ENCODE measurements around the gene LAD1. TPM values are rescaled to one million over a fixed set of nuclear protein-coding genes. Genes with fewer than 3 reads are reported as not detected.

LAD1 gene
- total RNA-seq, 1 donor: not detected

- TF ChIP-seq CTCF (IDR thresholded peaks at IDR 0.05; ENCODE audit: insufficient read depth, low read length): no peak
- no peak for DNase-seq (ENCODE audit: low read depth)
- no peak overlapping the region for H3K4me3 ChIP-seq (ENCODE audit: low read depth, low read length)
These were observed 47.5 kb downstream of the LAD1 start for GRCh38 chr1:201351617-201352016.

GRCh38 chr1:201350884-201351283 lies 48.2 kb downstream of the LAD1 start:
- H3K4me3 ChIP-seq (ENCODE audit: low read depth, low read length): no peak overlapping the region
- no peak for TF ChIP-seq CTCF (IDR thresholded peaks at IDR 0.05; ENCODE audit: insufficient read depth, low read length)
- DNase-seq (ENCODE audit: low read depth): no peak

GRCh38 chr1:201350361-201350725 lies 48.8 kb downstream of the LAD1 start:
- no peak for TF ChIP-seq CTCF (IDR thresholded peaks at IDR 0.05; ENCODE audit: insufficient read depth, low read length)
- H3K4me3 ChIP-seq (ENCODE audit: low read depth, low read length): no peak overlapping the region
- DNase-seq (ENCODE audit: low read depth): no peak

GRCh38 chr1:201349092-201349491 lies 50.0 kb downstream of the LAD1 start:
- no peak for TF ChIP-seq CTCF (IDR thresholded peaks at IDR 0.05; ENCODE audit: insufficient read depth, low read length)
- DNase-seq (ENCODE audit: low read depth): no peak
- no peak overlapping the region for H3K4me3 ChIP-seq (ENCODE audit: low read depth, low read length)

- peak; percentile 68 for TF ChIP-seq CTCF (IDR thresholded peaks at IDR 0.05; ENCODE audit: insufficient read depth, low read length)
- DNase-seq (ENCODE audit: low read depth): peak; percentile 45
- no peak overlapping the region for H3K4me3 ChIP-seq (ENCODE audit: low read depth, low read length)
These were observed 50.9 kb downstream of the LAD1 start for GRCh38 chr1:201348211-201348566.

- DNase-seq (ENCODE audit: low read depth): no peak
- H3K4me3 ChIP-seq (ENCODE audit: low read depth, low read length): no peak overlapping the region
- no peak for TF ChIP-seq CTCF (IDR thresholded peaks at IDR 0.05; ENCODE audit: insufficient read depth, low read length)
These were observed 51.5 kb downstream of the LAD1 start for GRCh38 chr1:201347498-201348210.

- no peak for DNase-seq (ENCODE audit: low read depth)
- no peak for TF ChIP-seq CTCF (IDR thresholded peaks at IDR 0.05; ENCODE audit: insufficient read depth, low read length)
- no peak overlapping the region for H3K4me3 ChIP-seq (ENCODE audit: low read depth, low read length)
These were observed 52.1 kb downstream of the LAD1 start for GRCh38 chr1:201346987-201347386.

All from fibroblast of the aortic adventitia (primary cell).